K562 (cell line): Measurements from ENCODE around the gene PLPPR2. TPM values are rescaled to one million over a fixed set of nuclear protein-coding genes. Genes with fewer than 3 reads are reported as not detected.

Experiments used
- ADNP ChIP-seq: fragments of 200-800 bp; sonication (Bioruptor generic); IDR thresholded peaks from 2 replicates; pipeline ENCODE4 v1.6.1; 2016; ENCODE audit warnings: missing genetic modification characterization, missing compliant biosample characterization
- ATF6 ChIP-seq: sonication (generic); formaldehyde crosslinking; IDR thresholded peaks from 2 replicates; pipeline ENCODE4 v1.4.0; 2020; ENCODE audit warnings: mild to moderate bottlenecking, missing genetic modification reagents
- BACH1 ChIP-seq: fragments of 200-800 bp; sonication (Bioruptor generic); IDR thresholded peaks from 2 replicates; pipeline ENCODE4 v1.6.1; 2016; ENCODE audit warnings: missing genetic modification characterization, missing compliant biosample characterization
- C11orf30 ChIP-seq: fragments of 450-650 bp; IDR thresholded peaks from 2 replicates; pipeline ENCODE4 v1.6.1; 2016; ENCODE audit warnings: low read depth, mild to moderate bottlenecking
- CCNT2 ChIP-seq: IDR thresholded peaks from 2 replicates; pipeline ENCODE4 v1.6.1; 2011; ENCODE audit warnings: borderline replicate concordance, low read depth, mild to moderate bottlenecking, moderate library complexity, mixed read lengths, low read length; ENCODE audit not compliant: insufficient read length; ENCODE audit errors: extremely low read depth
- CHD4 ChIP-seq: fragments of 200-600 bp; sonication (generic); IDR thresholded peaks from 3 replicates; pipeline ENCODE4 v1.6.1; 2012; ENCODE audit warnings: low read depth, mild to moderate bottlenecking, mixed read lengths, low read length, inconsistent platforms; ENCODE audit not compliant: insufficient read depth, insufficient replicate concordance, poor library complexity, severe bottlenecking
- DLX4 ChIP-seq: fragments of 250-450 bp; sonication (Bioruptor Pico); IDR thresholded peaks from 2 replicates; pipeline ENCODE4 v1.6.1; 2021; ENCODE audit warnings: mild to moderate bottlenecking
- ELF2 ChIP-seq: fragments of 250-450 bp; sonication (Bioruptor Pico); IDR thresholded peaks from 2 replicates; pipeline ENCODE4 v1.5.0; 2021; ENCODE audit warnings: mild to moderate bottlenecking
- ETV1 ChIP-seq: fragments of 450-650 bp; conservative IDR thresholded peaks from 2 replicates; pipeline ENCODE4 v1.6.1; 2016; ENCODE audit warnings: missing genetic modification characterization, control low read depth, low read depth, missing compliant biosample characterization
- HMG20B ChIP-seq: fragments of 250-450 bp; sonication (Bioruptor Pico); IDR thresholded peaks from 2 replicates; pipeline ENCODE4 v1.5.0; 2021; ENCODE audit warnings: mild to moderate bottlenecking
- KLF6 ChIP-seq: fragments of 250-450 bp; sonication (Bioruptor Pico); IDR thresholded peaks from 2 replicates; pipeline ENCODE4 v1.4.0; 2020; ENCODE audit warnings: mild to moderate bottlenecking, moderate library complexity, borderline replicate concordance
- MEF2A ChIP-seq: IDR thresholded peaks from 2 replicates; pipeline ENCODE4 v1.6.1; 2011; ENCODE audit warnings: low read depth, mild to moderate bottlenecking, low read length, moderate library complexity; ENCODE audit not compliant: control insufficient read depth
- RBM17 ChIP-seq: fragments of 200-400 bp; formaldehyde crosslinking; IDR thresholded peaks from 2 replicates; pipeline ENCODE4 v1.6.1; 2017; ENCODE audit warnings: low read depth, mild to moderate bottlenecking, low read length, borderline replicate concordance
- RBM39 ChIP-seq: fragments of 200-400 bp; formaldehyde crosslinking; optimal IDR thresholded peaks from 2 replicates; pipeline ENCODE3; 2018; ENCODE audit warnings: low read depth, low read length
- SNRNP70 ChIP-seq: fragments of 200-400 bp; formaldehyde crosslinking; optimal IDR thresholded peaks from 2 replicates; pipeline ENCODE3; 2017; ENCODE audit warnings: low read depth, low read length
- TAF9B ChIP-seq: fragments of 450-650 bp; IDR thresholded peaks from 2 replicates; pipeline ENCODE4 v1.6.1; 2018; ENCODE audit warnings: mild to moderate bottlenecking; ENCODE audit not compliant: partially characterized antibody
- TEAD2 ChIP-seq: fragments of 450-650 bp; IDR thresholded peaks from 2 replicates; pipeline ENCODE4 v1.6.1; 2016; ENCODE audit warnings: missing genetic modification characterization, control low read depth, missing compliant biosample characterization
- ZNF165 ChIP-seq: fragments of 250-450 bp; sonication (Bioruptor Pico); IDR thresholded peaks from 2 replicates; pipeline ENCODE4 v1.4.0; 2020; ENCODE audit warnings: borderline replicate concordance
- ZNF324 ChIP-seq: fragments of 250-450 bp; sonication (Bioruptor Pico); IDR thresholded peaks from 2 replicates; pipeline ENCODE4 v1.4.0; 2020; ENCODE audit warnings: mild to moderate bottlenecking
- ZNF445 ChIP-seq: fragments of 250-450 bp; sonication (Bioruptor Pico); IDR thresholded peaks from 2 replicates; pipeline ENCODE4 v1.4.0; 2020; ENCODE audit warnings: low read depth, mild to moderate bottlenecking, moderate library complexity
- ZNF785 ChIP-seq: fragments of 250-450 bp; sonication (Bioruptor Pico); IDR thresholded peaks from 2 replicates; pipeline ENCODE4 v1.4.0; 2020; ENCODE audit warnings: mild to moderate bottlenecking
- polyA plus RNA-seq, 8 experiments: library from polyadenylated mRNA; depleted of rRNA in 4 of 8; stranded (reverse) in 5 of 8; unstranded in 3 of 8; fragments of >200 nt; fragmentation: Nextera tagmentation in 2 of 8; fragmentation: Illumina TruSeq in 1 of 8; extraction: Ambion mirVana in 2 of 8; extraction: Trizol in 1 of 8; gene quantifications; 2 replicates each; pipeline versions ENCODE4 v1.2.1 to v1.2.3, GENCODE V29; 2011 to 2014; ENCODE audit warnings: inconsistent platforms in 1 of 8, missing spikeins in 1 of 8
- total RNA-seq, 7 experiments: library from RNA; depleted of rRNA in 6 of 7; stranded (reverse); fragments of >200 nt in 6 of 7; fragmentation: Illumina TruSeq in 2 of 7; extraction: Trizol in 2 of 7; gene quantifications; 2 replicates each; pipeline versions ENCODE4 v1.2.1 to v1.2.3, GENCODE V29; 2011 to 2021; ENCODE audit warnings: low replicate concordance in 1 of 7
- TF ChIP-seq, protein P1 (sequence below): fragments of 450-650 bp; formaldehyde crosslinking; IDR thresholded peaks from 2 replicates; pipeline ENCODE4 v1.4.0; 2020; ENCODE audit warnings: mild to moderate bottlenecking, moderate library complexity

Gene PLPPR2
- total and polyA plus RNA-seq, 9 of the 15 experiments (the other 6 are each of a cell fraction or from before 2014, with no cell fraction given), result 0.49 to 15.9 (median 3.4) TPM

DNA sequence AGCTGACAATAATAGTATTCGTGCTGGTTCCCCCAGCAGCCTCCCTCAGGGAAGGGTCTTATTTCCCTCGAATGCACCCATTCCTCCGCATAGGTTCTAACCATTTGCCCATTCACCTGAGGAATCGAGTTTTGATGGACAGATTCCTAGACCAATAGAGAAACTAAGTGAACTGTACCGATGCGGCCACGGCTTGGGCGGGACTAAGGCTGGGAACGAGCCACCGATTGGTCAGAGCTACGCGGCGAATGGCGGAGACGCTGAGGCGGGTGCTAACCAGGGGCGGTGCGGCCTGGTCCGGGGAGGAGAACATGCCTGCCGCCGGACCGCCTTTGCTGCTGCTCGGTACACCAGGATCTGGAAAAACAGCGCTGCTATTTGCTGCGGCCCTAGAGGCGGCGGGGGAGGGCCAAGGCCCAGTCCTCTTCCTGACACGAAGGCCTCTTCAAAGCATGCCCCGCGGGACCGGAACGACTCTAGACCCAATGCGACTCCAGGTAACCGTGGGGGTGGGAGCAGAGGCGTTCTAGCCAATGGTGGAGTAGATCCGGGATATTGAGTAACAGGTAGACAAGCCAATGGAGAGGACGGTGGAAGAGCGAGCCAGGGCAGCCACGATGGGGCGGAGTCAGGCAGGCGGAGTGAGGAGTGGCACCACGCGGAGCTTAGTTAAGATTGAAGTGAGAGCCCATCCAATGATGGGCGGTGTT, 19.4 kb downstream of the PLPPR2 start, which contains the start of gene SWSAP1 (continued):
- no peak; the same call in 1 of the 2 replicates for TF ChIP-seq ATF6 (CRISPR knock-in tag)
- peak; percentile 35; the same call in 1 of the 2 replicates for TF ChIP-seq KLF6 (CRISPR knock-in tag)
- no peak for TF ChIP-seq TAF9B
- no peak for TF ChIP-seq CHD4
- no peak for TF ChIP-seq TEAD2 (tag)
- TF ChIP-seq HMG20B (CRISPR knock-in tag), result no peak
- TF ChIP-seq DLX4 (CRISPR knock-in tag), result no peak
- no peak for TF ChIP-seq RBM17
- TF ChIP-seq ZNF324 (CRISPR knock-in tag), result peak; percentile 19; the same call in 1 of the 2 replicates
- no peak for TF ChIP-seq ELF2 (CRISPR knock-in tag)
- no peak for TF ChIP-seq ZNF785 (CRISPR knock-in tag)
- TF ChIP-seq ADNP (tag), result 0 out of 2 replicates have a peak, but pooled peaks have one; percentile 33
- TF ChIP-seq, protein P1, sequence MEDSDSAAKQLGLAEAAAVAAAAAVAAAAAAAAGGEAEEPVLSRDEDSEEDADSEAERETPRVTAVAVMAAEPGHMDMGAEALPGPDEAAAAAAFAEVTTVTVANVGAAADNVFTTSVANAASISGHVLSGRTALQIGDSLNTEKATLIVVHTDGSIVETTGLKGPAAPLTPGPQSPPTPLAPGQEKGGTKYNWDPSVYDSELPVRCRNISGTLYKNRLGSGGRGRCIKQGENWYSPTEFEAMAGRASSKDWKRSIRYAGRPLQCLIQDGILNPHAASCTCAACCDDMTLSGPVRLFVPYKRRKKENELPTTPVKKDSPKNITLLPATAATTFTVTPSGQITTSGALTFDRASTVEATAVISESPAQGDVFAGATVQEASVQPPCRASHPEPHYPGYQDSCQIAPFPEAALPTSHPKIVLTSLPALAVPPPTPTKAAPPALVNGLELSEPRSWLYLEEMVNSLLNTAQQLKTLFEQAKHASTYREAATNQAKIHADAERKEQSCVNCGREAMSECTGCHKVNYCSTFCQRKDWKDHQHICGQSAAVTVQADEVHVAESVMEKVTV (CRISPR knock-in tag), result 0 out of 2 replicates have a peak, but pooled peaks have one; percentile 5
- TF ChIP-seq CCNT2, result no peak
- no peak for TF ChIP-seq BACH1
- no peak for TF ChIP-seq ZNF445 (CRISPR knock-in tag)
- TF ChIP-seq ZNF165, result no peak
- TF ChIP-seq MEF2A, result no peak
- TF ChIP-seq ETV1 (tag), result peak; percentile 49
- no peak for TF ChIP-seq RBM39
- peak; percentile 63 for TF ChIP-seq C11orf30
- TF ChIP-seq SNRNP70, result no peak
